Mammary epithelial cell (primary cell): Measurements from ENCODE around the gene AGER.

Experiments used
- CTCF ChIP-seq, 2 donors: IDR thresholded peaks in 1 of 2; conservative IDR thresholded peaks in 1 of 2; 2 replicates each; pipeline ENCODE4 v1.5.1; 2011 to 2012; ENCODE audit warnings: inconsistent platforms in 2 of 2, low read length in 2 of 2, mild to moderate bottlenecking in 2 of 2, control low read depth in 1 of 2, low read depth in 1 of 2; ENCODE audit not compliant: insufficient read depth in 1 of 2; ENCODE audit errors: extremely low read depth in 1 of 2
- EZH2 ChIP-seq: IDR thresholded peaks from 2 replicates; pipeline ENCODE4 v1.6.1; 2012; ENCODE audit warnings: low read length, inconsistent platforms, borderline replicate concordance

DNA sequence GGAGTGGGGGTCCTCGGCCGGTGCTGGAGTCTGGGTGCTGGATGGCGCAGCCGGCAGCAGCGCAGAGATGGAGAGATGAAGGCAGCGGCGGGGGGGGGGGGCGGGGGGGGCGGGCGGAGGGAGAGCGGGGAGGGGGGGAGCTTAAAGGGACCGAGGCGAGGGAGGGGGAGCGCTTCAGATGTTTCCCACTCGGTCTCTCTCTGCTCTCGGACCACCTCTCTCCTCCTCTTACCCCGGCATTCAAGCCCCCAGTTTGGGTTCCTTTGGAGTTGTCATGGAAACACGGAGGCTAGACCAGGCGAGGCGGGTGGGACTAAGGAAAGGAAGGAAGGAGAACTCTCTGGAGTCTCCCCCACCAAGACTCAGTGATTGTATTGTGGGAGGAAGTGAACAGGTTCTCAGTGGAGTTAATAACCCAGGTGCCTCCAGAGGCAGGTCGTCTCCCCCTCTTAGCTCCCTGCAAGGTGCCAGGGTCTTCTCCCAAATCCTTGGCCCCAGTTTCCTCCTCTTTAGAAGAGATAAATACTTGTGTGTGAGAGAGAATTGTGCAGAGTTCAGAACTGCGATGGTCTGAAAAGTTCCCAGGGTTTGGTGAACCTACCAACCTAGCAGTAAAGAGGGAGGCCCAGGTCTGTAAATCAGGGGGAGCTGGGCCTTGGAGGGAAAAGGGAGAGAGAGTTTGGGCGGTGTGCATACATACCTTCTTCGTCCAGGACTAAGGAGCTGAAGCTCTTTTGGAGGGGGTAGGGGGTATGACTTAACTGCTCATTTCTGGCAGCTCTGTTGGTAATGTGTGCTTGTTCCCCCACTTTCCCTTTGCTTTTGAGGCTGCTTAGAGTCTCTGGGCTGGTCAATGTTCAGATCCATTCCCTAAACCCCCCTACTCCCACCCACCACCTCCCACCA is 31.9 kb downstream of the AGER start, which contains the start of gene PRRT1:
- TF ChIP-seq CTCF (conservative IDR thresholded peaks at IDR 0.05 in 1 of 2, IDR thresholded peaks at IDR 0.05 in 1 of 2; ENCODE audit: extremely low read depth in 1 of 2, insufficient read depth in 1 of 2, low read depth in 1 of 2, low read length in 2 of 2) (no peak), EZH2 (no peak)
